CD4-positive, CD25-positive, alpha-beta regulatory T cell (primary cell): ENCODE data around the gene PDCD2L. TPM values are rescaled to one million over a fixed set of nuclear protein-coding genes. Genes with fewer than 3 reads are reported as not detected.
A peak's percentile ranks its signal among the peaks of the same experiment; 100 is the strongest.

Source experiments
- ATAC-seq, 2 donors: fragments of 150-1000 bp; cut with Tn5 transposase; one replicate each; pipeline ENCODE4 v1.10.0; 2021; ENCODE audit warnings: low read depth in 2 of 2, moderate number of reproducible peaks in 2 of 2, moderate library complexity in 1 of 2
- DNase-seq, 3 donors: peaks; one replicate each; pipeline versions ENCODE4 v3.0.0 to v3.0.0-alpha.2; 2012 to 2022; ENCODE audit warnings: mixed read lengths in 1 of 3
- H3K27ac ChIP-seq: one replicate; pipeline ENCODE4 v1.7.0; 2013; ENCODE audit warnings: mild to moderate bottlenecking, low read length; ENCODE audit not compliant: insufficient read depth, poor library complexity, severe bottlenecking
- H3K27me3 ChIP-seq: one replicate; pipeline ENCODE4 v1.7.0; 2013; ENCODE audit warnings: low read length; ENCODE audit not compliant: control insufficient read depth, insufficient read depth
- H3K36me3 ChIP-seq: one replicate; pipeline ENCODE4 v1.7.0; 2013; ENCODE audit warnings: mild to moderate bottlenecking, low read length, moderate library complexity; ENCODE audit not compliant: control insufficient read depth, insufficient read depth
- H3K4me1 ChIP-seq: 2 replicates; pipeline ENCODE4 v1.7.0; 2013; ENCODE audit warnings: mild to moderate bottlenecking, low read length; ENCODE audit not compliant: insufficient read depth, control insufficient read depth, poor library complexity, severe bottlenecking
- H3K4me3 ChIP-seq: one replicate; pipeline ENCODE4 v1.7.0; 2013; ENCODE audit warnings: low read depth, mild to moderate bottlenecking, low read length, moderate library complexity
- H3K9me3 ChIP-seq, 2 experiments: 1 replicate in 1 of 2; 2 replicates in 1 of 2; pipeline ENCODE4 v1.7.0; 2013; ENCODE audit warnings: low read length in 2 of 2, mild to moderate bottlenecking in 1 of 2, moderate library complexity in 1 of 2; ENCODE audit not compliant: control insufficient read depth in 2 of 2
- H3K27ac Mint-ChIP-seq, 3 donors: one replicate each; pipeline ENCODE4 v1.8.0; 2020 to 2022; ENCODE audit warnings: mild to moderate bottlenecking in 3 of 3, mixed read lengths in 3 of 3, moderate library complexity in 2 of 3
- H3K27me3 Mint-ChIP-seq: one replicate; pipeline ENCODE4 v1.8.0; 2022; ENCODE audit warnings: mild to moderate bottlenecking, mixed read lengths
- H3K36me3 Mint-ChIP-seq: one replicate; pipeline ENCODE4 v1.8.0; 2020; ENCODE audit warnings: mixed read lengths
- H3K4me1 Mint-ChIP-seq, 4 donors: one replicate each; pipeline ENCODE4 v1.8.0; 2020 to 2022; ENCODE audit warnings: mixed read lengths in 4 of 4, mild to moderate bottlenecking in 1 of 4
- H3K4me3 Mint-ChIP-seq, 4 donors: one replicate each; pipeline ENCODE4 v1.8.0; 2020 to 2022; ENCODE audit warnings: mild to moderate bottlenecking in 4 of 4, mixed read lengths in 4 of 4, moderate library complexity in 3 of 4
- H3K9me3 Mint-ChIP-seq, 7 donors: one replicate each; pipeline ENCODE4 v1.8.0; 2020 to 2022; ENCODE audit warnings: mixed read lengths in 7 of 7, mild to moderate bottlenecking in 3 of 7, moderate library complexity in 2 of 7
- polyA plus RNA-seq, 4 donors: library from polyadenylated mRNA; unstranded; fragments of 300-500 nt; fragmentation: Illumina TruSeq; gene quantifications; one replicate each; pipeline ENCODE4 v1.2.3, GENCODE V29; 2021
- total RNA-seq: library from RNA; stranded (reverse); gene quantifications from one replicate; pipeline ENCODE4 v1.2.3, GENCODE V29; 2022

PDCD2L gene
- total and polyA plus RNA-seq, 5 donors from 2014 or later: 9.0 to 24.4 (median 20.4) TPM

GRCh38 chr19:34405892-34406660, 1.9 kb downstream of the PDCD2L start:
- ATAC-seq (no peak), DNase-seq (no peak)
- H3K36me3 ChIP-seq: peaks cover 10% of the 10 kb centered on the region
- Mint-ChIP-seq H3K4me1 (peaks cover 4 to 34% (median 16%) of the 10 kb centered on the region in 4 donors), H3K9me3 (no peaks in the 10 kb centered on the region), H3K27me3 (no peaks in the 10 kb centered on the region), H3K36me3 (peaks cover 15% of the 10 kb centered on the region), H3K27ac (peak overlapping the region in 1 of 3 donors; percentile 38), H3K4me3 (peak overlapping the region; percentile 35 to 77 (median 44))
- H3K4me3 ChIP-seq: no peak overlapping the region
- no peak overlapping the region for H3K27ac ChIP-seq
- H3K9me3 ChIP-seq: no peaks in the 10 kb centered on the region
- peaks cover 7% of the 10 kb centered on the region for H3K4me1 ChIP-seq
- H3K27me3 ChIP-seq: no peaks in the 10 kb centered on the region

- Mint-ChIP-seq H3K36me3 (peaks cover 13% of the 10 kb centered on the region), H3K4me3 (no peak overlapping the region), H3K4me1 (peaks cover 4 to 34% (median 16%) of the 10 kb centered on the region in 4 donors), H3K27ac (no peak overlapping the region), H3K27me3 (no peaks in the 10 kb centered on the region), H3K9me3 (no peaks in the 10 kb centered on the region)
- DNase-seq (no peak), ATAC-seq (no peak)
- H3K9me3 ChIP-seq: no peaks in the 10 kb centered on the region
- H3K4me3 ChIP-seq: no peak overlapping the region
- H3K4me1 ChIP-seq: peaks cover 7% of the 10 kb centered on the region
- H3K27me3 ChIP-seq: no peaks in the 10 kb centered on the region
- H3K36me3 ChIP-seq: peaks cover 10% of the 10 kb centered on the region
- no peak overlapping the region for H3K27ac ChIP-seq
These were observed 4.2 kb downstream of the PDCD2L start for GRCh38 chr19:34408411-34408810.

- Mint-ChIP-seq H3K4me1 (peaks cover 3 to 25% (median 8%) of the 10 kb centered on the region in 4 donors), H3K27me3 (no peaks in the 10 kb centered on the region), H3K4me3 (no peak overlapping the region), H3K9me3 (no peaks in the 10 kb centered on the region), H3K27ac (peak overlapping the region in 1 of 3 donors; percentile 69), H3K36me3 (peaks cover 13% of the 10 kb centered on the region)
- no peak overlapping the region for H3K4me3 ChIP-seq
- no peak overlapping the region for H3K27ac ChIP-seq
- H3K27me3 ChIP-seq: no peaks in the 10 kb centered on the region
- H3K4me1 ChIP-seq: no peaks in the 10 kb centered on the region
- H3K36me3 ChIP-seq: peaks cover 16% of the 10 kb centered on the region
- no peak for DNase-seq
- no peaks in the 10 kb centered on the region for H3K9me3 ChIP-seq
- no peak for ATAC-seq
These were observed 5.3 kb downstream of the PDCD2L start for GRCh38 chr19:34409189-34410164.

- Mint-ChIP-seq H3K36me3 (peaks cover 13% of the 10 kb centered on the region), H3K4me1 (peaks cover 2 to 18% (median 7%) of the 10 kb centered on the region in 4 donors), H3K9me3 (no peaks in the 10 kb centered on the region), H3K27ac (no peak overlapping the region), H3K4me3 (no peak overlapping the region), H3K27me3 (no peaks in the 10 kb centered on the region)
- Histone ChIP-seq H3K36me3 (peaks cover 32% of the 10 kb centered on the region), H3K4me3 (no peak overlapping the region), H3K9me3 (no peaks in the 10 kb centered on the region), H3K27me3 (no peaks in the 10 kb centered on the region), H3K4me1 (no peaks in the 10 kb centered on the region), H3K27ac (no peak overlapping the region)
- ATAC-seq: no peak
- DNase-seq: no peak
These were observed 7.0 kb downstream of the PDCD2L start for GRCh38 chr19:34411216-34411615.

- Histone ChIP-seq H3K9me3 (no peaks in the 10 kb centered on the region), H3K36me3 (peaks cover 33% of the 10 kb centered on the region), H3K4me1 (no peaks in the 10 kb centered on the region), H3K27me3 (no peaks in the 10 kb centered on the region), H3K27ac (no peak overlapping the region), H3K4me3 (no peak overlapping the region)
- ATAC-seq (no peak), DNase-seq (no peak)
- Mint-ChIP-seq H3K36me3 (peaks cover 12% of the 10 kb centered on the region), H3K27me3 (no peaks in the 10 kb centered on the region), H3K4me3 (no peak overlapping the region), H3K27ac (no peak overlapping the region), H3K9me3 (no peaks in the 10 kb centered on the region), H3K4me1 (peaks cover 0 to 6% (median 4%) of the 10 kb centered on the region in 4 donors)
These were observed 11.9 kb downstream of the PDCD2L start for GRCh38 chr19:34416021-34416545.

- Mint-ChIP-seq H3K27ac (no peak overlapping the region), H3K4me3 (no peak overlapping the region), H3K9me3 (no peaks in the 10 kb centered on the region), H3K4me1 (peaks cover 0 to 6% (median 4%) of the 10 kb centered on the region in 4 donors), H3K27me3 (no peaks in the 10 kb centered on the region), H3K36me3 (peaks cover 15% of the 10 kb centered on the region)
- Histone ChIP-seq H3K4me3 (no peak overlapping the region), H3K4me1 (no peaks in the 10 kb centered on the region), H3K27ac (no peak overlapping the region), H3K36me3 (peaks cover 35% of the 10 kb centered on the region), H3K27me3 (no peaks in the 10 kb centered on the region), H3K9me3 (no peaks in the 10 kb centered on the region)
- ATAC-seq (no peak), DNase-seq (no peak)
These were observed 14.1 kb downstream of the PDCD2L start for GRCh38 chr19:34418300-34418699.

- H3K27me3 Mint-ChIP-seq: no peaks in the 10 kb centered on the region
- H3K27me3 ChIP-seq: no peaks in the 10 kb centered on the region
These were observed 22.0 kb downstream of the PDCD2L start for GRCh38 chr19:34426096-34426661.

More at GRCh38 chr19:34426096-34426661, 22.0 kb downstream of the PDCD2L start:
- H3K27ac Mint-ChIP-seq: no peak overlapping the region
- Histone ChIP-seq H3K36me3 (peaks cover 8% of the 10 kb centered on the region), H3K4me3 (no peak overlapping the region), H3K27ac (no peak overlapping the region), H3K4me1 (peaks cover 29% of the 10 kb centered on the region), H3K9me3 (no peaks in the 10 kb centered on the region)
- peaks cover 18% of the 10 kb centered on the region for H3K36me3 Mint-ChIP-seq
- ATAC-seq (no peak), DNase-seq (no peak)
- peak overlapping the region in 3 of 4 donors; percentile 31 to 55 (median 52) for H3K4me3 Mint-ChIP-seq
- peaks cover 10 to 28% (median 19%) of the 10 kb centered on the region in 4 donors for H3K4me1 Mint-ChIP-seq
- no peaks in the 10 kb centered on the region for H3K9me3 Mint-ChIP-seq
